Measurements from ENCODE around the gene BAMBI. TPM values are rescaled to one million over a fixed set of nuclear protein-coding genes. Genes with fewer than 3 reads are reported as not detected.

Gene BAMBI
- total RNA-seq, 2 experiments from 2014 or later, result 0.18 to 0.27 TPM

DNA sequence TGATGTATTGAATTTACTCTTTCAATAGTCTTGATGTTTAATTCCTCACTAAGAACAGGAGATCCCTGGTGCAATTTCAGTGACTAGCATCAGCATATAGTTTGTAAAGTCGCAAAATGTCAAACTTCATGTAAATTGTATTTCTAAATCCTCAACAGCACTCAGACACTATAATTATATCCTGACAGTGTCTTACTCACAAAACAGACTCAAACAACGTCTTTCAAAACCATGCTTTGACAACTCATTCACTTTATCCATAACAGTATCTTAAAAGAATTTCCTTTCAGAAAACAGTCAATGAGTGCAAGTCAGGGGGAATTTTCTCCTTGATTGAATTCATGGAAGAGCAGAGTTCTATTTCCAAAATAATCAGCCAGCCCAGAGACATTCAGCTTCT, 20.8 kb downstream of the BAMBI start:
- ChIA-PET POLR2A (no interaction called here), CTCF (no interaction called here)
- DNase-seq (no peak), ATAC-seq (no peak)
- Mint-ChIP-seq H3K9me3 (no peaks in the 10 kb centered on the region), H3K36me3 (ENCODE audit: low read depth) (no peaks in the 10 kb centered on the region), H3K27me3 (peaks cover 15% of the 10 kb centered on the region), H3K4me1 (ENCODE audit: low read depth) (no peaks in the 10 kb centered on the region), H3K27ac (no peak overlapping the region), H3K4me3 (no peak overlapping the region)
- intact Hi-C loops (cut with micrococcal nuclease), result no loop called here
- TF ChIP-seq, protein P1, sequence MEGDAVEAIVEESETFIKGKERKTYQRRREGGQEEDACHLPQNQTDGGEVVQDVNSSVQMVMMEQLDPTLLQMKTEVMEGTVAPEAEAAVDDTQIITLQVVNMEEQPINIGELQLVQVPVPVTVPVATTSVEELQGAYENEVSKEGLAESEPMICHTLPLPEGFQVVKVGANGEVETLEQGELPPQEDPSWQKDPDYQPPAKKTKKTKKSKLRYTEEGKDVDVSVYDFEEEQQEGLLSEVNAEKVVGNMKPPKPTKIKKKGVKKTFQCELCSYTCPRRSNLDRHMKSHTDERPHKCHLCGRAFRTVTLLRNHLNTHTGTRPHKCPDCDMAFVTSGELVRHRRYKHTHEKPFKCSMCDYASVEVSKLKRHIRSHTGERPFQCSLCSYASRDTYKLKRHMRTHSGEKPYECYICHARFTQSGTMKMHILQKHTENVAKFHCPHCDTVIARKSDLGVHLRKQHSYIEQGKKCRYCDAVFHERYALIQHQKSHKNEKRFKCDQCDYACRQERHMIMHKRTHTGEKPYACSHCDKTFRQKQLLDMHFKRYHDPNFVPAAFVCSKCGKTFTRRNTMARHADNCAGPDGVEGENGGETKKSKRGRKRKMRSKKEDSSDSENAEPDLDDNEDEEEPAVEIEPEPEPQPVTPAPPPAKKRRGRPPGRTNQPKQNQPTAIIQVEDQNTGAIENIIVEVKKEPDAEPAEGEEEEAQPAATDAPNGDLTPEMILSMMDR (IDR thresholded peaks at IDR 0.05), result no peak

DNA sequence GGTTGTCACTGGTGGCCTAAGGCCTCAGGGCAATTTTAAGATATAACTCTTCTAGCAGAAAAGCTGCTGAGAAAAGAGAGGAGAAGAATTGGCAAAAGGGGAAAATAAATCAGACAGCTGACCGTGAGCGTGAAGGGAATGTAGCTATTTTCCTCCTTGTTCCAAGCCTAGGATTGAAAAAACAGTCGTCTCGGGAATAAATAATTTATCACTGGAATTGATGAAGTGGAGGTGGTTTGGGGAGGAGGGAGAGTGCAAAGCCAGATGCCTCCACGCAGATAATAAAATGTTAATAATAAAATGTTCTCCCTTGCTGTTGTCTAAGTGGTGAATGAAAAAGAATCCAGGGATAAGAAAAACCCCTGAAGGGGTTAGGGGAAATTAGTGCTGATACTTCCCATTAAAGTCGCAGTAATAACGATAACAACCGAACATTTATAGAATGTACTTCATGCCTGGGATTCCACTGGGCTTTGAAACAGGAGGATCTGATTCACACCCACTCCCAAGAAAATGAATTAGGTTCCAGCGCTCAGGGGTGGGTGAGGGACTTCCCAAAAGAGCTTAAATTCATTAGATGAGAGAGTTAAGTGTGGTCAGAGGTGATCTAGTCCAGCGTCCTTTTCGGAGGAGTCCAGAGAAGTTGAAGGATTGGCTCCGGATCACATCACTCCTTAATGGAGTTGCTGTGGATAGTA, 27.3 kb downstream of the BAMBI start:
- H3K27ac Mint-ChIP-seq, result no peak overlapping the region
- intact Hi-C loops (cut with micrococcal nuclease), result no loop called here
- TF ChIP-seq, protein P1 (IDR thresholded peaks at IDR 0.05), result no peak
- H3K4me3 Mint-ChIP-seq, result no peak overlapping the region
- H3K36me3 Mint-ChIP-seq (ENCODE audit: low read depth), result no peaks in the 10 kb centered on the region
- H3K4me1 Mint-ChIP-seq (ENCODE audit: low read depth), result no peaks in the 10 kb centered on the region
- H3K9me3 Mint-ChIP-seq, result no peaks in the 10 kb centered on the region
- H3K27me3 Mint-ChIP-seq, result peaks cover 12% of the 10 kb centered on the region
- DNase-seq (no peak), ATAC-seq (no peak)
- POLR2A ChIA-PET, result no interaction called here
- CTCF ChIA-PET, result no interaction called here

DNA sequence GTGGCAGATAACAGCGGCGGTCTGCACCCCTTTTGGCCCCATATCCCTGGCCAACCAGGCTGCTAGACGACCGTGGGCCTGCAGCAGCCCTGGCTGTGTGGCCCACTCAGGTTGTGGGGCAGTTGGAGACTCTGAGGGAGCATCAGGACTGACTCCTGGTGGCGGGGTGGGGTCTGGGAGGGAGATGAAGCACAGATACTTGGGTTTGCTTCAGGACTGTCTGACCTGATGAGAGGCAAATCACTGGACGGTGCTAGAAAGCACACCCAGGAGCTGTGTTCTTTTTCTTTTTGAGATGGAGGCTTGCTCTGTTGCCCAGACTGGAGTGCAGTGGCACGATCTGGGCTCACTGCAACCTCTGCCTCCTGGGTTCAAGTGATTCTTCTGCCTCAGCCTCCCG, 28.2 kb downstream of the BAMBI start:
- ATAC-seq (no peak), DNase-seq (no peak)
- TF ChIP-seq, protein P1 (IDR thresholded peaks at IDR 0.05), result no peak
- no peak overlapping the region for H3K4me3 Mint-ChIP-seq
- H3K4me1 Mint-ChIP-seq (ENCODE audit: low read depth), result no peaks in the 10 kb centered on the region
- POLR2A ChIA-PET, result no interaction called here
- CTCF ChIA-PET, result interaction anchor here (1.6 kb wide), 1 partner anchor 41 kb away, joined by 4 read pairs; no protein-coding TSS in a partner anchor
- H3K27me3 Mint-ChIP-seq, result peaks cover 12% of the 10 kb centered on the region
- H3K9me3 Mint-ChIP-seq, result no peaks in the 10 kb centered on the region
- no peaks in the 10 kb centered on the region for H3K36me3 Mint-ChIP-seq (ENCODE audit: low read depth)
- intact Hi-C loops (cut with micrococcal nuclease), result no loop called here
- H3K27ac Mint-ChIP-seq, result no peak overlapping the region

DNA sequence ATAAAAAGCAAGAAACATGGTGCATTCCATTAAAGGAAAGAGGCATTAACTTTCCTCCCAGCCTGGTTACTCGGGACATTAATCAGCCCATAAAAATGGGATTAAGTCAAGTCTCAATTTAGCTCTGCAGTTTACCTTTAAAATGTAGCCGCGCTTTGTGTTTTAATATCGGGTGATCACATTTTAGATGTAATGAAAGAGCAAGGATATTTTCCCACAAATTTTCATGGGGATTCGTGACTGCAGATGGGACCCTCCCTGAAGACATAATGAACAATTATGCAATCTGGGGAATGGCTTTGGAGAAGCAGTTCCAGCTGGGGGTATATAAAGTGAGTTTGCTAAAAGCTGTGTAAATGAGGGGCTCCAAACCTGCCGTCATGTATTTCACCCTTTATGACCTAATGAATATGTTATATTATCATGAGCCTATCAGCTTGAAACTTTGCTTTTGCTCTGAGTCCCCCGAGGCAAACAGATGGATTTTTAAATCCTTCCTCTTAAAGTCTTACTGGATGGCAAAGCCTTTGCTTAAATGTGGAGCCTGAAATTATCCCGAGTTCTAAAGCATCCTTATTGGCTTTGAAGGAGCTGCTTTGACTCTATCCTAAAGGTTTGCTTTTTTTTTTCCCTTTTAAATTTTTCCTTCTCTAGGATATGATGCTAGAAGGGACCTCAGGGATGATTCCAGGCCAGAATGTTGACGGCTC, 31.8 kb downstream of the BAMBI start:
- no peak for DNase-seq
- no peak overlapping the region for H3K4me3 Mint-ChIP-seq
- POLR2A ChIA-PET, result no interaction called here
- CTCF ChIA-PET, result interaction anchor here (1.3 kb wide), 1 partner anchor 45 kb away, joined by 3 read pairs; no protein-coding TSS in a partner anchor
- no peaks in the 10 kb centered on the region for H3K36me3 Mint-ChIP-seq (ENCODE audit: low read depth)
- no peak overlapping the region for H3K27ac Mint-ChIP-seq
- peaks cover 4% of the 10 kb centered on the region for H3K27me3 Mint-ChIP-seq
- TF ChIP-seq, protein P1 (IDR thresholded peaks at IDR 0.05), result no peak
- no peaks in the 10 kb centered on the region for H3K4me1 Mint-ChIP-seq (ENCODE audit: low read depth)
- H3K9me3 Mint-ChIP-seq, result no peaks in the 10 kb centered on the region
- intact Hi-C loops (cut with micrococcal nuclease), result no loop called here
- no peak for ATAC-seq

DNA sequence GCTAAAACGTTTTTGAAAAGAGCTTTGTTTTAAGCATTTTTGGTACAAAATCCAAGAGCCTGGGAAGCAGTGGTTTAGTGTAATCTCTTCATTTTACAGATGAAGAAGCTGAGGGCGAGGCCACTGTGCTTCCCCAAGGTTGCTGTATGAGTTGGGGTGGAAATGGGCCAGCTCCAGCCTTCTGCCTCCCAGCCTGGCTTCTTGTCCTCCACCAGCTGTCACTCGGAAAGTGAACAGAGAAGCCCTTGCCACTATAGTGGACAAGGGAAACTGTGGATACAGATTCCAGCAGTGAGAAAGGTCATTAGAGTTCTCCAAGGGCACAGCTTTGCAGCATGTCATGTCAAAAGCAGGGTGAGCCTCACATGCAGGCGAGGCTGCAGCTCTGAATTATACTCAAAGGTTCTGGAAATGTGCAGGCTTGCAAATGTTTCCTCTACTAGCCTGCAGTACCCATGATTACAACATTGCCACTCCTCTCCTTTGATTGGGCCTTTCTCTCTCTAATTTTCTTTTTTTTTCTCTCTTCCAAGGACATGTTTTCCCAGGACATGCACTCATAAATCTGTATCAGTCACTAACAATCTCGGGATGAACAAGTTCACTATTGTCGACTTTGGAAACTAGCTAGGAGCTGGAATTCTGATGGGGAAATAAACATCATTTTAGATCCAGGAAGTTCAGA, 33.0 kb downstream of the BAMBI start:
- Mint-ChIP-seq H3K36me3 (ENCODE audit: low read depth) (no peaks in the 10 kb centered on the region), H3K9me3 (no peaks in the 10 kb centered on the region), H3K4me1 (ENCODE audit: low read depth) (no peaks in the 10 kb centered on the region), H3K27ac (no peak overlapping the region), H3K4me3 (no peak overlapping the region), H3K27me3 (peaks cover 4% of the 10 kb centered on the region)
- DNase-seq, result no peak
- ChIA-PET CTCF (interaction anchor here (1.0 to 1.3 kb wide), 2 partner anchors 46 to 50 kb away, joined by 3 read pairs; no protein-coding TSS in a partner anchor), POLR2A (no interaction called here)
- ATAC-seq, result no peak
- intact Hi-C loops (cut with micrococcal nuclease), result no loop called here
- TF ChIP-seq, protein P1 (IDR thresholded peaks at IDR 0.05), result no peak

Measured in activated CD8-positive, alpha-beta T cell treated with anti-CD3 and anti-CD28 coated beads for 36 hours (primary cell).